Measurements from ENCODE around the gene TM4SF18. TPM values are rescaled to one million over a fixed set of nuclear protein-coding genes. Genes with fewer than 3 reads are reported as not detected.
A peak's percentile ranks its signal among the peaks of the same experiment; 100 is the strongest.

Gene TM4SF18
- total RNA-seq, 1 experiment from 2014 or later: 9.8 TPM

DNA sequence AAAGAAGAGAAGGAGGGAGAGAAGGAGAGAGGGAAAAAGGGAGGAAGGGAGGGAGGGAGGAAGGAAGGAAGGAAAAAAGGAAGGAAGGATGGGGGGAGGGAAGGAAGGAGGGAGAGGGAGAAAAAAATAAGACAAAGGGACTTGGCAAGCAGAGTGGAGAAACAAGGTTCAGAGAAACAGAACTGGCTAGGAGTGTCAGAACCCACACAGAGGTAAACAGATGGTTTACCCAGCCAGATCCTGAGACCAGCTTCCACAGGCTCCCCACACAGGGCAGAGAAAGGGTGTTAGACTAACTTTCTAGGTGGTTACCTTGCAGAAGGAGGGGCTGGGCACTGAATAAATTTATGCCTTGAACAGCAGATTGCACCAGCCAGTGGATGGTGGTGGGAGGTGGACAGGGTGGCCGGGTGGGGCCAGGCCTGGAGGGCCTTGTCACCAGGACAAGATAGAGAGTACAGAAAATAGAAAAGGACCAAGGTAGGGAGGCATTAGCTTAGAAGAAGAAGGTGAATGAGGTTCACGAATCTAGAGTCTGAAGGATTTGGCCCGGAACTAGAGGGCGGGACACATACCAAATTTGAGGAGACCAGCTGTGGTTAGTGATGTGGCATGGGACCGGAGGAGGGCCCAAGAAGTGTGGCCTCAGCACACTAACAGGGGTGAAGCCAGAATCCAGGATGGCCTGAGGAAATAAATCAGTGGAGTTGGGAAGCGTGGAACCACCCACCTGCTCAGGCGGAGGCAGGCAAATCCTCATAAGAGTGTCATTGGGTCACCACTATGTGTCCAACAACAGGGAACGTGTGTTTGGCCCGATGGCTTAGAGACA lies 45.3 kb upstream of the TM4SF18 start:
- Histone ChIP-seq H2AFZ (ENCODE audit: low read length) (no peak overlapping the region), H3K27ac (ENCODE audit: insufficient read length, low read depth, low read length) (no peak overlapping the region), H4K91ac (ENCODE audit: insufficient read length, low read depth, low read length) (no peak overlapping the region), H3K79me2 (ENCODE audit: insufficient read depth, low read length) (no peaks in the 10 kb centered on the region), H2AK5ac (ENCODE audit: insufficient read length, low read length) (no peak overlapping the region), H3K4ac (ENCODE audit: low read depth, low read length) (no peak overlapping the region), H2BK20ac (ENCODE audit: low read depth, low read length, poor library complexity, severe bottlenecking) (peak overlapping the region; percentile 26), H3K79me1 (ENCODE audit: insufficient read depth, low read depth, low read length, poor library complexity, severe bottlenecking) (no peaks in the 10 kb centered on the region), H3K27me3 (ENCODE audit: insufficient read depth, low read length) (no peaks in the 10 kb centered on the region), H3K9ac (ENCODE audit: extremely low read depth, insufficient read length, low read length) (no peak overlapping the region), H4K20me1 (ENCODE audit: control insufficient read depth, insufficient read depth, insufficient read length) (no peaks in the 10 kb centered on the region), H3K4me1 (ENCODE audit: insufficient read depth, low read length) (no peaks in the 10 kb centered on the region; the same call in 1 of the 2 replicates), H2BK120ac (ENCODE audit: low read depth, low read length, poor library complexity, severe bottlenecking) (no peak overlapping the region), H3T11ph (ENCODE audit: low read length) (no peak overlapping the region), H3K18ac (ENCODE audit: insufficient read length, low read depth, low read length) (no peak overlapping the region), H3K23me2 (ENCODE audit: insufficient read length, low read depth, low read length, poor library complexity, severe bottlenecking) (no peaks in the 10 kb centered on the region), H3K23ac (ENCODE audit: insufficient read length, low read depth, low read length) (no peak overlapping the region), H3K4me2 (ENCODE audit: insufficient read depth, insufficient read length, low read length) (no peak overlapping the region), H3K56ac (ENCODE audit: insufficient read length, low read depth, low read length) (no peak overlapping the region), H2BK15ac (ENCODE audit: low read depth, low read length) (no peak overlapping the region), H2BK12ac (ENCODE audit: insufficient read length, low read depth, low read length) (no peak overlapping the region), H2BK5ac (ENCODE audit: insufficient read length, low read length) (no peak overlapping the region), H3K9me3 (ENCODE audit: control insufficient read depth, low read depth, low read length) (no peaks in the 10 kb centered on the region), H3K14ac (ENCODE audit: insufficient read depth, low read length) (no peak overlapping the region; the same call in 1 of the 2 replicates), H4K5ac (ENCODE audit: insufficient read length, low read depth, low read length) (no peak overlapping the region), H4K8ac (replicated peaks; ENCODE audit: insufficient read length, low read depth, low read length) (no peak overlapping the region)
- Mint-ChIP-seq H3K36me3 (ENCODE audit: insufficient read depth in 1 of 3, low read depth in 3 of 3) (peaks cover 8 to 23% (median 14%) of the 10 kb centered on the region in 3 experiments), H3K27me3 (ENCODE audit: low read depth) (no peaks in the 10 kb centered on the region; the same call in 1 of the 2 replicates), H3K27ac (no peak overlapping the region), H3K4me1 (peaks cover 20 to 23% of the 10 kb centered on the region in 2 experiments), H3K4me3 (no peak overlapping the region), H3K9me3 (peaks cover 22 to 25% of the 10 kb centered on the region in 2 experiments)
- TF ChIP-seq, protein P1, sequence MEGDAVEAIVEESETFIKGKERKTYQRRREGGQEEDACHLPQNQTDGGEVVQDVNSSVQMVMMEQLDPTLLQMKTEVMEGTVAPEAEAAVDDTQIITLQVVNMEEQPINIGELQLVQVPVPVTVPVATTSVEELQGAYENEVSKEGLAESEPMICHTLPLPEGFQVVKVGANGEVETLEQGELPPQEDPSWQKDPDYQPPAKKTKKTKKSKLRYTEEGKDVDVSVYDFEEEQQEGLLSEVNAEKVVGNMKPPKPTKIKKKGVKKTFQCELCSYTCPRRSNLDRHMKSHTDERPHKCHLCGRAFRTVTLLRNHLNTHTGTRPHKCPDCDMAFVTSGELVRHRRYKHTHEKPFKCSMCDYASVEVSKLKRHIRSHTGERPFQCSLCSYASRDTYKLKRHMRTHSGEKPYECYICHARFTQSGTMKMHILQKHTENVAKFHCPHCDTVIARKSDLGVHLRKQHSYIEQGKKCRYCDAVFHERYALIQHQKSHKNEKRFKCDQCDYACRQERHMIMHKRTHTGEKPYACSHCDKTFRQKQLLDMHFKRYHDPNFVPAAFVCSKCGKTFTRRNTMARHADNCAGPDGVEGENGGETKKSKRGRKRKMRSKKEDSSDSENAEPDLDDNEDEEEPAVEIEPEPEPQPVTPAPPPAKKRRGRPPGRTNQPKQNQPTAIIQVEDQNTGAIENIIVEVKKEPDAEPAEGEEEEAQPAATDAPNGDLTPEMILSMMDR (conservative IDR thresholded peaks at IDR 0.05): no peak
- no peak for DNase-seq
- no CpG with 5 or more reads among the region's 9 CpGs for WGBS (ENCODE audit: extremely low coverage, insufficient read length, low lambda C conversion rate)

Measured in H9 (cell line).